Hepatocyte (in vitro differentiated cells): Measurements from ENCODE around the gene RND1. TPM values are rescaled to one million over a fixed set of nuclear protein-coding genes. Genes with fewer than 3 reads are reported as not detected.

Experiments
- DNase-seq: peaks from one replicate; pipeline ENCODE4 v3.0.0-alpha.2; 2016; ENCODE audit warnings: low spot score
- H2AFZ ChIP-seq: fragments of 200-600 bp; sonication (generic); 2 replicates; pipeline ENCODE4 v1.6.0; 2016; ENCODE audit warnings: antibody characterized with exemption, mild to moderate bottlenecking
- H3K27ac ChIP-seq: fragments of 200-600 bp; sonication (generic); 2 replicates; pipeline ENCODE4 v1.5.1; 2016; ENCODE audit warnings: mild to moderate bottlenecking
- H3K27me3 ChIP-seq: fragments of 200-600 bp; sonication (generic); 2 replicates; pipeline ENCODE4 v1.6.1; 2016
- H3K36me3 ChIP-seq: fragments of 200-600 bp; sonication (generic); replicated peaks from 2 replicates; pipeline ENCODE4 v1.5.1; 2016; ENCODE audit warnings: low read depth; ENCODE audit not compliant: insufficient read depth
- H3K4me1 ChIP-seq: fragments of 200-600 bp; sonication (generic); 2 replicates; pipeline ENCODE4 v1.5.1; 2016; ENCODE audit warnings: mild to moderate bottlenecking, moderate library complexity; ENCODE audit not compliant: insufficient read depth
- H3K4me2 ChIP-seq: fragments of 200-600 bp; sonication (generic); 2 replicates; pipeline ENCODE4 v1.6.0; 2016
- H3K4me3 ChIP-seq: fragments of 200-600 bp; sonication (generic); 2 replicates; pipeline ENCODE4 v1.5.1; 2016; ENCODE audit warnings: mild to moderate bottlenecking
- H3K79me2 ChIP-seq: fragments of 200-600 bp; sonication (generic); 2 replicates; pipeline ENCODE4 v1.6.0; 2017; ENCODE audit warnings: mild to moderate bottlenecking
- H3K9me2 ChIP-seq: fragments of 200-600 bp; sonication (generic); replicated peaks from 2 replicates; pipeline ENCODE4 v1.6.0; 2017; ENCODE audit warnings: mild to moderate bottlenecking; ENCODE audit not compliant: insufficient read depth
- H3K9me3 ChIP-seq: fragments of 200-600 bp; sonication (generic); 2 replicates; pipeline ENCODE4 v1.5.1; 2016; ENCODE audit warnings: low read depth, mild to moderate bottlenecking
- H4K20me1 ChIP-seq: fragments of 200-600 bp; sonication (generic); 2 replicates; pipeline ENCODE4 v1.6.0; 2016; ENCODE audit warnings: mild to moderate bottlenecking; ENCODE audit not compliant: insufficient read depth, poor library complexity, severe bottlenecking
- EZH2 ChIP-seq: fragments of 200-600 bp; sonication (generic); IDR thresholded peaks from 2 replicates; pipeline ENCODE4 v1.6.1; 2016; ENCODE audit warnings: antibody characterized with exemption, mild to moderate bottlenecking, borderline replicate concordance
- EZH2phosphoT487 ChIP-seq: fragments of 200-600 bp; sonication (generic); IDR thresholded peaks from one replicate; pipeline ENCODE4 v1.6.1; 2018; ENCODE audit warnings: antibody characterized with exemption, mild to moderate bottlenecking, low read depth, moderate library complexity; ENCODE audit not compliant: unreplicated experiment, severe bottlenecking
- WGBS: methylation state at CpG from one replicate; pipeline ENCODE4 v1.1.6; 2016; ENCODE audit warnings: low lambda C conversion rate; ENCODE audit errors: missing lambda C conversion rate; 5-methylcytosine and 5-hydroxymethylcytosine counted together
- polyA plus RNA-seq: library from polyadenylated mRNA; unstranded; fragments of >200 nt; fragmentation: Nextera tagmentation; extraction: Ambion mirVana; gene quantifications from 2 replicates; pipeline ENCODE4 v1.2.1, GENCODE V29; 2016
- total RNA-seq: library from RNA; depleted of rRNA; stranded (reverse); fragments of >200 nt; gene quantifications from 2 replicates; pipeline ENCODE4 v1.2.3, GENCODE V29; 2014
- TF ChIP-seq, protein P1 (sequence below): fragments of 200-600 bp; sonication (generic); IDR thresholded peaks from 2 replicates; pipeline ENCODE4 v1.5.1; 2016; ENCODE audit warnings: antibody characterized with exemption, mild to moderate bottlenecking; ENCODE audit not compliant: poor library complexity

Gene RND1
- total and polyA plus RNA-seq, 2 experiments from 2014 or later, result 39.1 to 78.5 TPM

GRCh38 chr12:48868451-48868850, 2.8 kb upstream of the RND1 start:
- H2AFZ ChIP-seq, result no peak overlapping the region

DNA sequence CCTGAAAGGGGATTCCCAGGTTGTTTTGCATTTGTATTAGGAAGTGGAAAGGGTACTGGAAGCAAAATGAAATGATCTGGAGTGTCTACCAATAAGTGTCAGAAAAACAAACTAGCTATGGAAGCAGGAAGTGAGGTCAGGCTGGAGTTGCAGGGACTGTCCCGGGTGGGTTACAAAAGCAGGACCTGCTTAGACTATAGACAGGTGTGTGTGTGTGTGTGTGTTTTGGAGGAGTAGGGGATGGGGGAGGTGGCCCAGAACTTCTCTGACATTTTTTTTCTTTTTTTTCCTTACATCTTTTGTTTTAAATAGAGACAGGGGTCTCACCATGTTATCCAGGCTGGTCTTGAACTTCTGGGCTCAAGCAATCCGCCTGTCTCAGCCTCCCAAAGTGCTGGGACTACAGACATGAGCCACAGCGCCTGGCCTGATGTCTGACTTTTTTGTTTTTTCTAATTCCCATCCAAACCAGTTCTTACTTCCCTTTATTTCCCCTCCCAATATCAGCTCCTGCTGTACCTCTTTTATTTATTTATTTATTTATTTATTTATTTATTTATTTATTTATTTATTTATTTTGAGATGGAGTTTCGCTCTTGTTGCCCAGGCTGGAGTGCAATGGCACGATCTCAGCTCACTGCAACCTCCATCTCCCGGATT, 512 bp upstream of the RND1 start:
- WGBS, result 82% methylated on average over 6 of the region's 6 CpGs

More at GRCh38 chr12:48868451-48868850, 2.8 kb upstream of the RND1 start:
- WGBS, result 65% methylated on average over 2 of the region's 2 CpGs
- Histone ChIP-seq H3K4me1 (no peaks in the 10 kb centered on the region), H3K4me3 (no peak overlapping the region), H3K9me3 (no peaks in the 10 kb centered on the region), H4K20me1 (peaks cover 2% of the 10 kb centered on the region), H3K27ac (no peak overlapping the region), H3K79me2 (peaks cover 8% of the 10 kb centered on the region), H3K36me3 (no peaks in the 10 kb centered on the region), H3K27me3 (no peaks in the 10 kb centered on the region), H3K9me2 (no peaks in the 10 kb centered on the region), H3K4me2 (no peak overlapping the region)
- DNase-seq, result no peak
- TF ChIP-seq EZH2phosphoT487, result no peak
- TF ChIP-seq, protein P1, sequence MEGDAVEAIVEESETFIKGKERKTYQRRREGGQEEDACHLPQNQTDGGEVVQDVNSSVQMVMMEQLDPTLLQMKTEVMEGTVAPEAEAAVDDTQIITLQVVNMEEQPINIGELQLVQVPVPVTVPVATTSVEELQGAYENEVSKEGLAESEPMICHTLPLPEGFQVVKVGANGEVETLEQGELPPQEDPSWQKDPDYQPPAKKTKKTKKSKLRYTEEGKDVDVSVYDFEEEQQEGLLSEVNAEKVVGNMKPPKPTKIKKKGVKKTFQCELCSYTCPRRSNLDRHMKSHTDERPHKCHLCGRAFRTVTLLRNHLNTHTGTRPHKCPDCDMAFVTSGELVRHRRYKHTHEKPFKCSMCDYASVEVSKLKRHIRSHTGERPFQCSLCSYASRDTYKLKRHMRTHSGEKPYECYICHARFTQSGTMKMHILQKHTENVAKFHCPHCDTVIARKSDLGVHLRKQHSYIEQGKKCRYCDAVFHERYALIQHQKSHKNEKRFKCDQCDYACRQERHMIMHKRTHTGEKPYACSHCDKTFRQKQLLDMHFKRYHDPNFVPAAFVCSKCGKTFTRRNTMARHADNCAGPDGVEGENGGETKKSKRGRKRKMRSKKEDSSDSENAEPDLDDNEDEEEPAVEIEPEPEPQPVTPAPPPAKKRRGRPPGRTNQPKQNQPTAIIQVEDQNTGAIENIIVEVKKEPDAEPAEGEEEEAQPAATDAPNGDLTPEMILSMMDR, result no peak
- TF ChIP-seq EZH2, result no peak

DNA sequence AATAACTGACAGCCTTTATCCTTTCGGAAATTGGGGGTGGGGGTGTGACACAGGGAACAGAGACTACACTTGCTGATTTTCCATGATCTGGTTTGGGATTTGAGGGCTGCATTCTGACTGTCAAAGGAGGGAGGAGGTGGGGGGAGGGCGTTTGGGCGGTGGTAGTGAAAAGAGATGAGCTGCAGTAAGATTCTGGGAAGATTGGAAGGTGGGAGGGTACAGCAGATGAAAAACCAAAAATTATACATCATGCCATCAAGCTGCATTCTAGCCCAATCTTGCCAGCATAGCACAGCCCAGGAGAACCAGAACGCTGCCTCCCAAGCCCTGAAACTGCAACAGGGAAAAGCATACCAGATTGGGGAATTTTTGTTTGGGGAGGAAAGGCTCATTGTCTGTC, 2.4 kb downstream of the RND1 start:
- no peak overlapping the region for H3K27ac ChIP-seq
- peaks cover 2% of the 10 kb centered on the region for H4K20me1 ChIP-seq
- no peaks in the 10 kb centered on the region for H3K9me3 ChIP-seq
- no peak for DNase-seq
- H3K36me3 ChIP-seq, result no peaks in the 10 kb centered on the region
- no peak overlapping the region for H3K4me3 ChIP-seq
- WGBS, result 72% methylated on average over 4 of the region's 4 CpGs
- no peaks in the 10 kb centered on the region for H3K4me1 ChIP-seq
- H3K79me2 ChIP-seq, result peaks cover 8% of the 10 kb centered on the region
- no peaks in the 10 kb centered on the region for H3K27me3 ChIP-seq
- no peaks in the 10 kb centered on the region for H3K9me2 ChIP-seq
- no peak overlapping the region for H2AFZ ChIP-seq
- peak overlapping the region; percentile 76 for H3K4me2 ChIP-seq
- TF ChIP-seq EZH2 (no peak), EZH2phosphoT487 (no peak)
- TF ChIP-seq, protein P1, result no peak

More for the DNA sequence above, 512 bp upstream of the RND1 start:
- H3K27ac ChIP-seq, result peak overlapping the region; percentile 96
- H3K27me3 ChIP-seq, result no peaks in the 10 kb centered on the region
- no peaks in the 10 kb centered on the region for H3K4me1 ChIP-seq
- H3K4me2 ChIP-seq, result peak overlapping the region; percentile 76
- H3K9me3 ChIP-seq, result no peaks in the 10 kb centered on the region
- no peak for DNase-seq
- H3K4me3 ChIP-seq, result no peak overlapping the region
- TF ChIP-seq EZH2phosphoT487 (no peak), EZH2 (no peak)
- TF ChIP-seq, protein P1, result no peak
- no peaks in the 10 kb centered on the region for H3K36me3 ChIP-seq
- no peaks in the 10 kb centered on the region for H3K9me2 ChIP-seq
- H2AFZ ChIP-seq, result peak overlapping the region; percentile 23
- H4K20me1 ChIP-seq, result peaks cover 2% of the 10 kb centered on the region
- H3K79me2 ChIP-seq, result peaks cover 8% of the 10 kb centered on the region

- Histone ChIP-seq H3K27ac (no peak overlapping the region), H3K9me2 (no peaks in the 10 kb centered on the region), H3K27me3 (no peaks in the 10 kb centered on the region), H3K4me1 (no peaks in the 10 kb centered on the region), H2AFZ (no peak overlapping the region), H3K79me2 (peaks cover 8% of the 10 kb centered on the region), H4K20me1 (peaks cover 2% of the 10 kb centered on the region), H3K4me2 (no peak overlapping the region), H3K4me3 (no peak overlapping the region), H3K36me3 (no peaks in the 10 kb centered on the region), H3K9me3 (no peaks in the 10 kb centered on the region)
- TF ChIP-seq EZH2, result no peak
- TF ChIP-seq EZH2phosphoT487, result no peak
- TF ChIP-seq, protein P1, result no peak
- 78% methylated on average over 5 of the region's 5 CpGs for WGBS
- no peak for DNase-seq
Observed at GRCh38 chr12:48862760-48863159, 2.9 kb downstream of the RND1 start.
